ENCODE measurements around the gene RGL3. TPM values are rescaled to one million over a fixed set of nuclear protein-coding genes. Genes with fewer than 3 reads are reported as not detected.
"Not testable (repeated sequence)": the region's sequence is repeated elsewhere in the genome, so short reads cannot be mapped to it uniquely, and the experiment has no call there.

The RGL3 gene
- total RNA-seq, 1 donor, result 2.3 TPM

DNA sequence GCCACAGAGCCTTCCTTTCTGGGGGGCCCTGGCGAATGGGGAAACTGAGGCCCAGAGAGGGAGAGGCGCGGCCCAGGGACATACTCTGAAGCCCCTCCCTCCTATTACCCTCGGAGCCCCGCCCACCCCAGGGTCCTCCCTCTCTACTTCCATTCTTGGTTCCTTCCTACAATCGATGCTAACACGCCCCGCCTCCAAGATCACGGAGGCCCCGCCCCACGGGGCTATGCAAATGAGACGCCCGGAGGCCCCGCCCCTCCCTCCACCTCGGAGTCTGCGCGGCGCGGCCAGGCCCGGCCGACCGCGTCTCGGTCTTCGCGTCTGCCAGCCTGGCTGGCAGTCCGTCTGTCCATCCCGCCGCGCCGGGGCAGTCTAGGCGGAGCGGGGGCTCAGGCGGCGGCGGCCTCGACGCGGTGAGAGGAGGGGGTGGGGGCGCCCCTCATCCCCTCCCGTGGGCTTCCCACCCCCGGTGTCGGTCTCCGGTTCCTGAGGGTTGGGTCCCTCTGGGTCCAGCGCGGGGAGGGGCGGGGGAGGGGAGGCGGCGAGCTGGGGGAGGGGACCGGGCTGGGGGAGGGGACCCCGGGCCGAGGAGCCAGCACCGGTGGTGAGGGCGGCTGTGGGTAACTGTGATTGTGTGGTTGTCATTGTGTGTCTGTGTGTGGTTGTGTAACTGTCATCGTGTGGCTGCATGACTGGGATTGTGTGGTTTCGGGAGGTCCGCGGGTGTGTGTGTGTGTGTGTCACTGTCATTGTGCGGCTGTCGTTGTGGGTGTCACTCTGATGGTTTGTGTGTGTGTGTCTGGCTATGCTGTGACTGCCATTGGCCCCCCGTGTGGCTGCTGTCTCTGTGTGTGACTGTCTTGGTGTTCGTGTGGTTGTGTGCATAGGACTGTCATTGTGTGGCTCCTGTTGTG is 63.7 kb downstream of the RGL3 start, which contains the start of gene PLPPR2:
Gene PLPPR2 (plus strand): TSS at position 273 of the 914 bp plus-strand sequence. CDS start 2,242 bp downstream, outside the sequence.
- DNase-seq (ENCODE audit: low read depth), result peak; percentile 79
- TF ChIP-seq, protein P1, sequence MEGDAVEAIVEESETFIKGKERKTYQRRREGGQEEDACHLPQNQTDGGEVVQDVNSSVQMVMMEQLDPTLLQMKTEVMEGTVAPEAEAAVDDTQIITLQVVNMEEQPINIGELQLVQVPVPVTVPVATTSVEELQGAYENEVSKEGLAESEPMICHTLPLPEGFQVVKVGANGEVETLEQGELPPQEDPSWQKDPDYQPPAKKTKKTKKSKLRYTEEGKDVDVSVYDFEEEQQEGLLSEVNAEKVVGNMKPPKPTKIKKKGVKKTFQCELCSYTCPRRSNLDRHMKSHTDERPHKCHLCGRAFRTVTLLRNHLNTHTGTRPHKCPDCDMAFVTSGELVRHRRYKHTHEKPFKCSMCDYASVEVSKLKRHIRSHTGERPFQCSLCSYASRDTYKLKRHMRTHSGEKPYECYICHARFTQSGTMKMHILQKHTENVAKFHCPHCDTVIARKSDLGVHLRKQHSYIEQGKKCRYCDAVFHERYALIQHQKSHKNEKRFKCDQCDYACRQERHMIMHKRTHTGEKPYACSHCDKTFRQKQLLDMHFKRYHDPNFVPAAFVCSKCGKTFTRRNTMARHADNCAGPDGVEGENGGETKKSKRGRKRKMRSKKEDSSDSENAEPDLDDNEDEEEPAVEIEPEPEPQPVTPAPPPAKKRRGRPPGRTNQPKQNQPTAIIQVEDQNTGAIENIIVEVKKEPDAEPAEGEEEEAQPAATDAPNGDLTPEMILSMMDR (IDR thresholded peaks at IDR 0.05; ENCODE audit: insufficient read depth, low read length), result no peak
- H3K4me3 ChIP-seq (ENCODE audit: low read depth, low read length), result peak within 1 kb of the TSS; percentile 94

DNA sequence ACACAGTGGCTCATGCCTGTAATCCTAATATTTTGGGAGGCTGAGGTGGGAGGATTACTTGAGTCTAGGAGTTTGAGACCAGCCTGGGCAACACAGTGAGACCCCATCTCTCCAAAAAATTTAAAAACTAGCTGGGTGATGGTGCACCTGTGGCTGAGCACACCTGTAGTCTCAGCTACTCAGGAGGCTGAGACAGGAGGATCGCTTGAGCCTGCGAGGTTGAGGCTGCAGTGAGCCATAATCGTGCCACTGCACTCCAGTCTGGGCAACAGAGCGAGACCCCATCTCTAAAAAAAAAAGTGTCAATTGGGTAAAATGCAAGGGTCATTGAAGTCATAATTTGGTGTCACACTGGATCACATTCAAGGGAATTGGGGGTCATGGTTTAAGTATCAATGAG is 65.0 kb downstream of the RGL3 start:
- not testable (repeated sequence) for H3K4me3 ChIP-seq (ENCODE audit: low read depth, low read length); DNase-seq (ENCODE audit: low read depth)

DNA sequence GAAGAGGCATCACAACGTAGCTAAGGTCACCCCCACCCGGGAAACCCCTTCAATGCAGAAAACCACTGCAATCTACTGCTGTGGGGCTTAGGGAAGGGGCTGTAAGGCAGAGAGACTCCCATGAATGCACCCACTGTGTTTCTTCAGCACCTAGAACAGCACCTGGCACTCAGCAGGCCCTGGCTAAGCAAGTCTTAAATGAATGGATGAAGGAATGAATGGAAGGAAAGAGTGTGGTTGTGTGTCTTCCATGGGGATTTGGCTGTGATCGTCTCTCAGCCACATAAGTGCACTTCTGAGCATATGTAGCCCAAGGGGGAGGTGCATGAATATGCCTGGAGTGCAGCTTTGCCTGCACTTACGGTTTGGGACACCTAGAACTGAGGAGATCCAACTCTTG is 69.9 kb downstream of the RGL3 start:
- DNase-seq (ENCODE audit: low read depth), result no peak
- TF ChIP-seq, protein P1 (IDR thresholded peaks at IDR 0.05; ENCODE audit: insufficient read depth, low read length), result no peak

DNA sequence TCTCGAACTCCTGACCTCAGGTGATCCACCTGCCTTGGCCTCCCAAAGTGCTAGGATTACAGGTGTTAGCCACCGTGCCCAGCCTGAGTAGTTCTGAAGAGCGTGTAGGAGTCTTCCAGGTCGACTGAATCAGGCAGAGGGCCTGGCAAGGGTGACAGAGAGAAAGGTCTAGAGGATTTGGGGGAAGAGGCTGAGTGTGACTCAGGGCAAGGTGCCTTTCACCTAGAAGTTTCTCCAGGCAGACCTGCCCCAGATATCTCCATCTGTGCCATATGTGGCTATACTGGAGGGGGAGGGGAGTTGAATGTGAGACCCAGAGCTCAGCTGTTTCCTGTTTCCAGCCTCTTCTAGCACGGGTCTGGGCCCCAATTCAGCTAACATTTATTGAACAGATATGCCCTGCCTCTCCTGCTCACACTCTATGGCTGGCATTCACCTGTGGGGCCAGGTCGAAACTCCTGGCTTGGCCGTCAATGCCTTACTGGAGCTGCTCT is 71.5 kb downstream of the RGL3 start:
- DNase-seq (ENCODE audit: low read depth), result no peak
- no peak overlapping the region for H3K4me3 ChIP-seq (ENCODE audit: low read depth, low read length)
- TF ChIP-seq, protein P1 (IDR thresholded peaks at IDR 0.05; ENCODE audit: insufficient read depth, low read length), result no peak

More for the DNA sequence above, 69.9 kb downstream of the RGL3 start:
- no peak overlapping the region for H3K4me3 ChIP-seq (ENCODE audit: low read depth, low read length)

DNA sequence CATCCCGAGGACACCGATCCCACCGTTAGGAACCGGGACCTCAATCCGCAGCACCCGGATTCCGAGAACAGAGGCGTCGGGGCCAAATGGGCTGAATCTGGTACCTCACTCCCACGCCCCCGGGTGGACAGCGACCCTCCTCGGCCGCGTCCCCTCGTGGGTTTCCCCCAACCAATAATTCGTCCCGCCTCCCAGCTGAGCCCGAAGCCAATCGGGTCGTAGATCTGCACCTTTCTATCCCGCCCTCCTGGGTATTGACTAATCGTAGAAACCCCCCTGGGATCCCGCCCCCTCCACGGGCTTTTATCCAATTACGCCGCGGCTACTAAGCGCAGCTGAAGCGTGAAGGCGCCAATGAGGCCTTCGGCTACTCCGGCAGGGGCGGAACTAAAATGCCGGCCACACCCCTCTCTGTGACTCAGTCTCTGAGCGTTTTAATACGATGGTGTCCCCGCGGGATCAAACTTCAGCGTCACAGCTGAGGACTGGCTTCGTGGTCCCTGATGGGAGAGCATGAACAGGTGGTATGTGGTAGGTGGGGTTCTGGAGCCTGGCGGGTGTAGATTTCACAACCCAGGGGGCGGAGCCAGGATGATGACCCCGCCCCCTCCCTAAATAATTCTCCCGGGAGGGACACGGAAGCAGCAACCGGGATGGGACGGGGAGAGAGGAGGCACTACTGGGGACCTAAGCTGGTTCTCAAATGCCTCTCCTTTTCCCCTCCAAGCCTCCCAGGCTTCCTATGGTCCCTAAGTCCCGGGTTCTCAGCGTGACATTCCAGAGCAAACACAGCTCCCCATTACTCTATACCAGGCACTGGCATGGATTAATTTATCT is 72.8 kb downstream of the RGL3 start, which contains the start of the genes CCDC159 and TMEM205:
Gene CCDC159 (plus strand): TSS at position 416 of the 837 bp plus-strand sequence. CDS start 88 bp downstream, at position 504.
Gene TMEM205 (minus strand): TSS at position 165 of the 837 bp plus-strand sequence. CDS start 649 bp downstream, outside the sequence.
- DNase-seq (ENCODE audit: low read depth), result peak; percentile 100
- TF ChIP-seq, protein P1 (IDR thresholded peaks at IDR 0.05; ENCODE audit: insufficient read depth, low read length), result no peak
- peak within 1 kb of the TSS; percentile 88 for H3K4me3 ChIP-seq (ENCODE audit: low read depth, low read length)

DNA sequence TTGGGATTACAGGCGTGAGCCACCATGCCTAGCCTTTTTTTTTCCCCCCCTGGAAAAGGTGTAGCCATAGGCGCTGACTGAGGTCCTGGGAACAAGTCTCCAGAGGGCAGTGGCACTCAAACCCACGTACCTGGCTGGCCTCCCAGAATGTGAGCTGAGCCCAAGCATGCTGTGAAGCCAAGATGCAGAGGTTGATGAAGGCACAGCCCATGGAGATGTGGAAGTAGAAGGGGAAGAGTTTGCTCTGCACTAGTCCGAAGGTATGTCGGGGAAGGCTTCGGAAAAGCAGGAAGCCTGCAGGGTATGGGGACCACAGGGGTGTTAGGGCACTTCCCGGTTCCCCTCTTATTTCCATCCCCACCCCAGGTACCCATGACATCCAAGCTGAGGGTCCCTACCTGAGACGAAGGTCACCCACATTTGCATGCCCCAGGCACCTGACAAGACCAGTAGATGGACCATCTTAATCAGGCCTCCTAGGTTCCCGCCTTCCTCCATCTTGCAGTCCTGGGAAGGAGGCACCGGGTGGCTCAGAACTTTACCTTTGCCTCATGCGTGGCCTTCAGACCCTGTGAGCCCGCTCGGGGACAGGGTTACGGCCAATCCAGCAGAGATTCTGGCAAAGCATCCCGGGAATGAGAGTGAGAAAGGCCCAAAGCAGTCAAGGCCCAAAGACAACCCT is 73.9 kb downstream of the RGL3 start:
- TF ChIP-seq, protein P1 (IDR thresholded peaks at IDR 0.05; ENCODE audit: insufficient read depth, low read length), result no peak
- H3K4me3 ChIP-seq (ENCODE audit: low read depth, low read length), result peak overlapping the region; percentile 88
- DNase-seq (ENCODE audit: low read depth), result no peak

Small RNA genes lying within 50 kb of the gene (small RNA-seq; reads per million reads assigned to genes)
- gene RF00019, result not detected

Other genes with a start within 250 kb of the RGL3 start
- gene KANK2, start 221.8 kb downstream of the RGL3 start, total RNA-seq (ENCODE audit: low replicate concordance), result 398 and 590 TPM in 2 replicates
- not detected in 2 replicates for gene ANGPTL8, start 179.7 kb downstream of the RGL3 start, total RNA-seq (ENCODE audit: low replicate concordance)
- 13.6 and 19.7 TPM in 2 replicates for gene DOCK6, start 156.8 kb downstream of the RGL3 start, total RNA-seq (ENCODE audit: low replicate concordance)
- not detected in 2 replicates for gene TSPAN16, start 123.2 kb downstream of the RGL3 start, total RNA-seq (ENCODE audit: low replicate concordance)
- gene RAB3D, start 79.7 kb downstream of the RGL3 start, total RNA-seq (ENCODE audit: low replicate concordance), result 9.4 and 16.3 TPM in 2 replicates
- 56.8 and 79.6 TPM in 2 replicates for gene TMEM205, start 73.0 kb downstream of the RGL3 start, total RNA-seq (ENCODE audit: low replicate concordance)
- gene CCDC159, start 72.8 kb downstream of the RGL3 start, total RNA-seq (ENCODE audit: low replicate concordance), result 12.2 and 13.2 TPM in 2 replicates
- 9.4 and 14.3 TPM in 2 replicates for gene PLPPR2, start 63.9 kb downstream of the RGL3 start, total RNA-seq (ENCODE audit: low replicate concordance)
- 0.41 and 0.45 TPM in 2 replicates for gene SWSAP1, start 44.6 kb downstream of the RGL3 start, total RNA-seq (ENCODE audit: low replicate concordance)
- 8.3 and 11.4 TPM in 2 replicates for gene EPOR, start 35.0 kb downstream of the RGL3 start, total RNA-seq (ENCODE audit: low replicate concordance)
- 0.08 and 0.45 TPM in 2 replicates for gene ODAD3, start 15.8 kb upstream of the RGL3 start, total RNA-seq (ENCODE audit: low replicate concordance)
- gene PRKCSH, start 16.3 kb upstream of the RGL3 start, total RNA-seq (ENCODE audit: low replicate concordance), result 113 and 115 TPM in 2 replicates
- gene ELAVL3, start 61.7 kb upstream of the RGL3 start, total RNA-seq (ENCODE audit: low replicate concordance), result 0.45 TPM in 1 of 2 replicates, not detected in the other
- gene ZNF653, start 86.5 kb upstream of the RGL3 start, total RNA-seq (ENCODE audit: low replicate concordance), result 3.2 and 5.9 TPM in 2 replicates
- gene ECSIT, start 109.8 kb upstream of the RGL3 start, total RNA-seq (ENCODE audit: low replicate concordance), result 26.3 and 35.5 TPM in 2 replicates
- gene CNN1, start 119.5 kb upstream of the RGL3 start, total RNA-seq (ENCODE audit: low replicate concordance), result 2.2 and 4.2 TPM in 2 replicates
- gene ELOF1, start 139.9 kb upstream of the RGL3 start, total RNA-seq (ENCODE audit: low replicate concordance), result 17.9 and 33.5 TPM in 2 replicates
- 0.09 and 1.4 TPM in 2 replicates for gene ACP5, start 158.3 kb upstream of the RGL3 start, total RNA-seq (ENCODE audit: low replicate concordance)
- gene ZNF627, start 178.2 kb upstream of the RGL3 start, total RNA-seq (ENCODE audit: low replicate concordance), result 11.7 and 17.3 TPM in 2 replicates

Measured in fibroblast of the aortic adventitia (primary cell).